A549 (cell line): ENCODE measurements around the gene TBC1D14. TPM values are rescaled to one million over a fixed set of nuclear protein-coding genes. Genes with fewer than 3 reads are reported as not detected.

Experiments
- ATAC-seq, 2 experiments: fragments of 200-7000 bp in 1 of 2; fragments of >200 bp in 1 of 2; cut with Nextera tagmentation in 1 of 2; cut with Tn5 transposase in 1 of 2; 3 replicates each; pipeline versions ENCODE4 v1.8.0 to v1.9.1; 2018 to 2020; ENCODE audit warnings: mild to moderate bottlenecking in 1 of 2, moderate library complexity in 1 of 2
- CTCF ChIA-PET: fragments of 300-600 bp; sonication (Branson Sonifier 250); formaldehyde crosslinking; extraction: SDS; loops from one replicate; lab custom pipeline; 2021; ENCODE audit warnings: antibody characterized with exemption, inconsistent platforms; lab: Yijun Ruan, JAX
- POLR2A ChIA-PET: fragments of 350-600 bp; formaldehyde crosslinking; extraction: SDS; loops from one replicate; lab custom pipeline; 2021; ENCODE audit warnings: antibody characterized with exemption, inconsistent platforms; lab: Yijun Ruan, JAX
- DNase-seq, 2 experiments: peaks; one replicate each; pipeline versions ENCODE4 v3.0.0 to v3.0.0-alpha.2; 2011 to 2016; ENCODE audit warnings: low read depth in 1 of 2, low spot score in 1 of 2
- FAIRE-seq: peaks from 2 replicates; lab custom pipeline; 2011; peaks lifted over from hg19 to GRCh38; lab: Jason Lieb, UNC
- H3K27ac ChIP-seq, 2 experiments: fragments of >200 bp; sonication (Bioruptor Twin); formaldehyde crosslinking; 3 replicates each; pipeline ENCODE4 v1.5.1; 2016 to 2017
- H3K4me1 ChIP-seq: fragments of >200 bp; sonication (Bioruptor Twin); formaldehyde crosslinking; 3 replicates; pipeline ENCODE4 v1.6.1; 2016
- H3K4me2 ChIP-seq: fragments of >200 bp; sonication (Bioruptor Twin); formaldehyde crosslinking; 3 replicates; pipeline ENCODE4 v1.6.1; 2016
- H3K4me3 ChIP-seq: fragments of >200 bp; sonication (Bioruptor Twin); formaldehyde crosslinking; 3 replicates; pipeline ENCODE4 v1.5.1; 2016
- H3K9me3 ChIP-seq: fragments of >200 bp; sonication (Bioruptor Twin); formaldehyde crosslinking; 3 replicates; pipeline ENCODE4 v1.6.1; 2016
- CBX2 ChIP-seq: fragments of 200-600 bp; sonication (generic); IDR thresholded peaks from 2 replicates; pipeline ENCODE4 v1.6.1; 2016; ENCODE audit warnings: low read depth, mild to moderate bottlenecking, borderline replicate concordance
- CBX8 ChIP-seq: fragments of 200-600 bp; sonication (generic); IDR thresholded peaks from 2 replicates; pipeline ENCODE4 v1.6.1; 2016
- CEBPB ChIP-seq, 2 experiments: fragments of >200 bp in 1 of 2; sonication (Bioruptor Twin) in 1 of 2; formaldehyde crosslinking in 1 of 2; IDR thresholded peaks; 2 replicates each; pipeline ENCODE4 v1.6.1; 2012 to 2016
- CHD2 ChIP-seq: fragments of 150-350 bp; IDR thresholded peaks from 2 replicates; pipeline ENCODE4 v1.6.1; 2014; ENCODE audit warnings: low read length; ENCODE audit not compliant: partially characterized antibody
- EHF ChIP-seq: fragments of 250-450 bp; sonication (Bioruptor Pico); IDR thresholded peaks from 2 replicates; pipeline ENCODE4 v1.5.0; 2020; ENCODE audit warnings: mild to moderate bottlenecking
- EP300 ChIP-seq, 2 experiments: fragments of >200 bp; sonication (Bioruptor Twin); formaldehyde crosslinking; IDR thresholded peaks; 2 replicates in 1 of 2; 3 replicates in 1 of 2; pipeline ENCODE4 v1.6.1; 2016 to 2017
- FOSB ChIP-seq: fragments of 250-450 bp; sonication (Bioruptor Pico); IDR thresholded peaks from 2 replicates; pipeline ENCODE4 v1.5.0; 2020; ENCODE audit warnings: mild to moderate bottlenecking, moderate library complexity
- HDAC2 ChIP-seq: fragments of 200-600 bp; sonication (generic); IDR thresholded peaks from 2 replicates; pipeline ENCODE4 v1.6.1; 2016
- JUN ChIP-seq, 2 experiments: fragments of >200 bp; sonication (Bioruptor Twin); formaldehyde crosslinking; IDR thresholded peaks; 2 replicates in 1 of 2; 3 replicates in 1 of 2; pipeline ENCODE4 v1.6.1; 2016 to 2017
- MAFK ChIP-seq: fragments of 450-650 bp; IDR thresholded peaks from 2 replicates; pipeline ENCODE4 v1.6.1; 2014; ENCODE audit not compliant: partially characterized antibody
- MAX ChIP-seq: IDR thresholded peaks from 2 replicates; pipeline ENCODE4 v1.6.1; 2012
- NPAS2 ChIP-seq: fragments of 250-450 bp; sonication (Bioruptor Pico); IDR thresholded peaks from 2 replicates; pipeline ENCODE4 v1.8.0; 2022; ENCODE audit warnings: mild to moderate bottlenecking, moderate library complexity, borderline replicate concordance
- NR3C1 ChIP-seq: fragments of >200 bp; sonication (Bioruptor Twin); formaldehyde crosslinking; IDR thresholded peaks from 3 replicates; pipeline ENCODE4 v1.6.1; 2017
- PHF8 ChIP-seq: fragments of 200-600 bp; sonication (generic); IDR thresholded peaks from 2 replicates; pipeline ENCODE4 v1.6.1; 2016; ENCODE audit warnings: low read depth, mild to moderate bottlenecking, antibody characterized with exemption, moderate library complexity, borderline replicate concordance
- POLR2A ChIP-seq: IDR thresholded peaks from 2 replicates; pipeline ENCODE4 v1.6.1; 2012; ENCODE audit warnings: mild to moderate bottlenecking, low read length
- RAD21 ChIP-seq, 2 experiments: fragments of >200 bp in 1 of 2; sonication (Bioruptor Twin) in 1 of 2; formaldehyde crosslinking in 1 of 2; IDR thresholded peaks in 1 of 2; conservative IDR thresholded peaks in 1 of 2; 2 replicates in 1 of 2; 3 replicates in 1 of 2; pipeline ENCODE4 v1.6.1; 2012 to 2018; ENCODE audit warnings: inconsistent platforms in 1 of 2
- RARB ChIP-seq: fragments of 250-450 bp; sonication (Bioruptor Pico); IDR thresholded peaks from 2 replicates; pipeline ENCODE4 v1.8.0; 2021; ENCODE audit warnings: mild to moderate bottlenecking, moderate library complexity
- RCOR1 ChIP-seq: fragments of 150-350 bp; IDR thresholded peaks from 2 replicates; pipeline ENCODE4 v1.6.1; 2014; ENCODE audit warnings: antibody characterized with exemption, low read length, low read depth
- SMC3 ChIP-seq: fragments of >200 bp; sonication (Bioruptor Twin); formaldehyde crosslinking; IDR thresholded peaks from 3 replicates; pipeline ENCODE4 v1.6.1; 2018; ENCODE audit warnings: inconsistent platforms
- SREBF2 ChIP-seq: fragments of 450-650 bp; IDR thresholded peaks from 2 replicates; pipeline ENCODE4 v1.6.1; 2014; ENCODE audit warnings: mild to moderate bottlenecking, moderate library complexity
- TFCP2L1 ChIP-seq: fragments of 250-450 bp; sonication (Bioruptor Pico); IDR thresholded peaks from 2 replicates; pipeline ENCODE4 v1.5.0; 2021; ENCODE audit warnings: mild to moderate bottlenecking
- TP53 ChIP-seq: fragments of 250-450 bp; sonication (Bioruptor Pico); IDR thresholded peaks from 2 replicates; pipeline ENCODE4 v1.5.0; 2021; ENCODE audit warnings: mild to moderate bottlenecking, moderate library complexity
- ZSCAN20 ChIP-seq: fragments of 250-450 bp; sonication (Bioruptor Pico); IDR thresholded peaks from 2 replicates; pipeline ENCODE4 v1.8.0; 2022; ENCODE audit warnings: mild to moderate bottlenecking, moderate library complexity
- WGBS: methylation state at CpG from one replicate; pipeline ENCODE4 v1.1.6; 2017; ENCODE audit errors: missing lambda C conversion rate; 5-methylcytosine and 5-hydroxymethylcytosine counted together
- polyA plus RNA-seq, 4 experiments: library from polyadenylated mRNA; depleted of rRNA in 3 of 4; stranded (reverse); fragments of >200 nt; fragmentation: RNase III in 1 of 4; extraction: RNeasy Plus Mini Kit Qiagen cat#74134 plus additional on column Dnase treatment in 1 of 4; gene quantifications; 2 replicates in 3 of 4; 3 replicates in 1 of 4; pipeline ENCODE4 v1.2.3, GENCODE V29; 2011 to 2017
- TF ChIP-seq, protein P1 (sequence below): fragments of >200 bp; sonication (Bioruptor Twin); formaldehyde crosslinking; IDR thresholded peaks from 2 replicates; pipeline ENCODE4 v1.6.1; 2016
- TF ChIP-seq, protein P2 (sequence below): fragments of 200-600 bp; sonication (generic); IDR thresholded peaks from 2 replicates; pipeline ENCODE4 v1.6.1; 2016; ENCODE audit warnings: antibody characterized with exemption, mild to moderate bottlenecking, moderate library complexity
- TF ChIP-seq, protein P3 (sequence below): fragments of >200 bp; sonication (Bioruptor Twin); formaldehyde crosslinking; IDR thresholded peaks from 3 replicates; pipeline ENCODE4 v1.6.1; 2016
- TF ChIP-seq, protein P4 (sequence below): fragments of 250-450 bp; sonication (Bioruptor Pico); IDR thresholded peaks from 2 replicates; pipeline ENCODE4 v1.5.0; 2020; ENCODE audit warnings: low read depth, mild to moderate bottlenecking, moderate library complexity

Gene TBC1D14
- polyA plus RNA-seq, 2 of the 4 experiments (the other 2 are of a cell fraction) = 30.2 to 39.0 TPM

GRCh38 chr4:7059662-7060061 lies 150.0 kb downstream of the TBC1D14 start:
- 91% methylated on average over 10 of the region's 11 CpGs for WGBS
- Histone ChIP-seq H3K4me1 (no peaks in the 10 kb centered on the region), H3K4me3 (no peak overlapping the region), H3K4me2 (no peak overlapping the region), H3K9me3 (no peaks in the 10 kb centered on the region)
- ATAC-seq = no peak
- no peak for DNase-seq
- CTCF ChIA-PET = interaction anchor here (0.5 kb wide), 1 partner anchor 348 kb away, joined by 3 read pairs; no protein-coding TSS in a partner anchor
- TF ChIP-seq FOSB (CRISPR knock-in tag) = no peak
- TF ChIP-seq TP53 (CRISPR knock-in tag) = no peak
- TF ChIP-seq MAFK = no peak
- no peak for TF ChIP-seq RAD21 (conservative IDR thresholded peaks at IDR 0.05 in 1 of 2, IDR thresholded peaks at IDR 0.05 in 1 of 2)
- TF ChIP-seq NR3C1 = no peak
- TF ChIP-seq HDAC2 = no peak
- TF ChIP-seq, all 56 proteins: peak for 0
- POLR2A ChIA-PET = interaction anchor here (1.3 kb wide), 1 partner anchor 8 kb away, joined by 7 read pairs; the partner anchor contains the start of gene GRPEL1
- no peak for FAIRE-seq
- H3K27ac ChIP-seq = no peak overlapping the region

- ChIA-PET POLR2A (no interaction called here), CTCF (interaction anchor here (0.5 kb wide), 1 partner anchor 347 kb away, joined by 3 read pairs; no protein-coding TSS in a partner anchor)
- no peaks in the 10 kb centered on the region for H3K9me3 ChIP-seq
- no peak overlapping the region for H3K27ac ChIP-seq
- TF ChIP-seq CBX2 (no peak), EHF (CRISPR knock-in tag) (no peak), RCOR1 (no peak), SMC3 (no peak)
- TF ChIP-seq, protein P1, sequence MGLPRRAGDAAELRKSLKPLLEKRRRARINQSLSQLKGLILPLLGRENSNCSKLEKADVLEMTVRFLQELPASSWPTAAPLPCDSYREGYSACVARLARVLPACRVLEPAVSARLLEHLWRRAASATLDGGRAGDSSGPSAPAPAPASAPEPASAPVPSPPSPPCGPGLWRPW = no peak
- TF ChIP-seq, protein P2, sequence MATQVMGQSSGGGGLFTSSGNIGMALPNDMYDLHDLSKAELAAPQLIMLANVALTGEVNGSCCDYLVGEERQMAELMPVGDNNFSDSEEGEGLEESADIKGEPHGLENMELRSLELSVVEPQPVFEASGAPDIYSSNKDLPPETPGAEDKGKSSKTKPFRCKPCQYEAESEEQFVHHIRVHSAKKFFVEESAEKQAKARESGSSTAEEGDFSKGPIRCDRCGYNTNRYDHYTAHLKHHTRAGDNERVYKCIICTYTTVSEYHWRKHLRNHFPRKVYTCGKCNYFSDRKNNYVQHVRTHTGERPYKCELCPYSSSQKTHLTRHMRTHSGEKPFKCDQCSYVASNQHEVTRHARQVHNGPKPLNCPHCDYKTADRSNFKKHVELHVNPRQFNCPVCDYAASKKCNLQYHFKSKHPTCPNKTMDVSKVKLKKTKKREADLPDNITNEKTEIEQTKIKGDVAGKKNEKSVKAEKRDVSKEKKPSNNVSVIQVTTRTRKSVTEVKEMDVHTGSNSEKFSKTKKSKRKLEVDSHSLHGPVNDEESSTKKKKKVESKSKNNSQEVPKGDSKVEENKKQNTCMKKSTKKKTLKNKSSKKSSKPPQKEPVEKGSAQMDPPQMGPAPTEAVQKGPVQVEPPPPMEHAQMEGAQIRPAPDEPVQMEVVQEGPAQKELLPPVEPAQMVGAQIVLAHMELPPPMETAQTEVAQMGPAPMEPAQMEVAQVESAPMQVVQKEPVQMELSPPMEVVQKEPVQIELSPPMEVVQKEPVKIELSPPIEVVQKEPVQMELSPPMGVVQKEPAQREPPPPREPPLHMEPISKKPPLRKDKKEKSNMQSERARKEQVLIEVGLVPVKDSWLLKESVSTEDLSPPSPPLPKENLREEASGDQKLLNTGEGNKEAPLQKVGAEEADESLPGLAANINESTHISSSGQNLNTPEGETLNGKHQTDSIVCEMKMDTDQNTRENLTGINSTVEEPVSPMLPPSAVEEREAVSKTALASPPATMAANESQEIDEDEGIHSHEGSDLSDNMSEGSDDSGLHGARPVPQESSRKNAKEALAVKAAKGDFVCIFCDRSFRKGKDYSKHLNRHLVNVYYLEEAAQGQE = no peak
- H3K4me3 ChIP-seq = no peak overlapping the region
- H3K4me1 ChIP-seq = no peaks in the 10 kb centered on the region
- 92% methylated on average over 20 of the region's 20 CpGs for WGBS
- FAIRE-seq (no peak), DNase-seq (no peak), ATAC-seq (no peak)
- H3K4me2 ChIP-seq = no peak overlapping the region
These were observed 150.9 kb downstream of the TBC1D14 start for GRCh38 chr4:7060346-7061150.

DNA sequence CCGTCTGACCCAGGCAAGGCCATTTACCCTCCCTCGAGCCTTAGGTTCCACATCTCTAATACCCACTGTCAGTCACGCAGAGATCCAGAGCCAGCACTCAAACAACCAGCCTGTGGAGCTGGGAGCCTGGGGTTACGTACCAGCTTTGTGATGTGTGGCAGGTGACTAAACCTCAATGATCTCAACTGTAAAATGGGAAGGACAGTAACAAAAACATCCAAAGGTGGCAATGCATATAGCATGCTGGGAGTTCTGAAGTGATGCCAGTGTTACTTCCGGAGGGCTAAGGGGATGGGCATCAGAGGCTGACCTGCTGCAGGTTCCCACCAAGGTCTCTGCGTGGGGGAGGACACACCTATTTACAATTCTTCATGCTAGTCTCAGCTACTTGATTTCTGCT lies 152.2 kb downstream of the TBC1D14 start:
- ATAC-seq (no peak), FAIRE-seq (no peak), DNase-seq (no peak)
- Histone ChIP-seq H3K4me3 (no peak overlapping the region), H3K9me3 (no peaks in the 10 kb centered on the region), H3K4me2 (no peak overlapping the region), H3K4me1 (peaks cover 10% of the 10 kb centered on the region; the same call in 2 of the 3 replicates), H3K27ac (no peak overlapping the region)
- CTCF ChIA-PET = interaction anchor here (0.7 to 2.0 kb wide), 3 partner anchors 9 to 19 kb away, joined by 4 to 7 read pairs (median 5); partner anchors contain the start of gene TADA2B
- 99% methylated on average over 6 of the region's 6 CpGs for WGBS
- POLR2A ChIA-PET = no interaction called here
- TF ChIP-seq POLR2A (no peak), FOSB (CRISPR knock-in tag) (no peak), EP300 (IDR thresholded peaks at IDR 0.05) (no peak), MAX (no peak), TP53 (CRISPR knock-in tag) (no peak), TFCP2L1 (no peak), SREBF2 (no peak), MAFK (no peak), CBX8 (no peak), CEBPB (IDR thresholded peaks at IDR 0.05) (no peak), CHD2 (no peak), PHF8 (no peak), ZSCAN20 (CRISPR knock-in tag) (no peak), JUN (IDR thresholded peaks at IDR 0.05) (no peak), RARB (CRISPR knock-in tag) (no peak), NPAS2 (CRISPR knock-in tag) (no peak)
- TF ChIP-seq, protein P3, sequence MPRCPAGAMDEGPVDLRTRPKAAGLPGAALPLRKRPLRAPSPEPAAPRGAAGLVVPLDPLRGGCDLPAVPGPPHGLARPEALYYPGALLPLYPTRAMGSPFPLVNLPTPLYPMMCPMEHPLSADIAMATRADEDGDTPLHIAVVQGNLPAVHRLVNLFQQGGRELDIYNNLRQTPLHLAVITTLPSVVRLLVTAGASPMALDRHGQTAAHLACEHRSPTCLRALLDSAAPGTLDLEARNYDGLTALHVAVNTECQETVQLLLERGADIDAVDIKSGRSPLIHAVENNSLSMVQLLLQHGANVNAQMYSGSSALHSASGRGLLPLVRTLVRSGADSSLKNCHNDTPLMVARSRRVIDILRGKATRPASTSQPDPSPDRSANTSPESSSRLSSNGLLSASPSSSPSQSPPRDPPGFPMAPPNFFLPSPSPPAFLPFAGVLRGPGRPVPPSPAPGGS = no peak
- TF ChIP-seq, protein P4, sequence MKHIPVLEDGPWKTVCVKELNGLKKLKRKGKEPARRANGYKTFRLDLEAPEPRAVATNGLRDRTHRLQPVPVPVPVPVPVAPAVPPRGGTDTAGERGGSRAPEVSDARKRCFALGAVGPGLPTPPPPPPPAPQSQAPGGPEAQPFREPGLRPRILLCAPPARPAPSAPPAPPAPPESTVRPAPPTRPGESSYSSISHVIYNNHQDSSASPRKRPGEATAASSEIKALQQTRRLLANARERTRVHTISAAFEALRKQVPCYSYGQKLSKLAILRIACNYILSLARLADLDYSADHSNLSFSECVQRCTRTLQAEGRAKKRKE = no peak
